Neural cell (in vitro differentiated cells): ENCODE measurements around the gene COL15A1. TPM values are rescaled to one million over a fixed set of nuclear protein-coding genes. Genes with fewer than 3 reads are reported as not detected.

ENCODE experiments used
- H2AFZ ChIP-seq: fragments of 200-600, 300-800 bp; sonication (generic), shearing (Covaris generic); 2 replicates; pipeline ENCODE4 v1.6.0; 2014; ENCODE audit warnings: low read depth, mild to moderate bottlenecking, antibody characterized with exemption, low read length, moderate library complexity
- H3F3A ChIP-seq: fragments of 200-600 bp; shearing (Covaris generic); 2 replicates; pipeline ENCODE4 v1.6.1; 2016; ENCODE audit warnings: mild to moderate bottlenecking, moderate library complexity, mixed read lengths, antibody characterized with exemption, low read length; ENCODE audit not compliant: insufficient read depth, poor library complexity, severe bottlenecking
- H3K27ac ChIP-seq: fragments of 200-600, 300-800 bp; sonication (generic), shearing (Covaris generic); 2 replicates; pipeline ENCODE4 v1.5.1; 2014; ENCODE audit warnings: mild to moderate bottlenecking, low read length, moderate library complexity
- H3K27me3 ChIP-seq: fragments of 300-800, 200-600 bp; sonication (generic), shearing (Covaris generic); 2 replicates; pipeline ENCODE4 v1.6.0; 2014; ENCODE audit warnings: mild to moderate bottlenecking, low read depth, low read length, moderate library complexity; ENCODE audit not compliant: insufficient read depth
- H3K36me3 ChIP-seq: fragments of 300-800, 200-600 bp; sonication (generic), shearing (Covaris generic); 2 replicates; pipeline ENCODE4 v1.5.1; 2014; ENCODE audit warnings: mild to moderate bottlenecking, antibody characterized with exemption, low read length, moderate library complexity; ENCODE audit not compliant: insufficient read depth
- H3K4me2 ChIP-seq: fragments of 300-800, 200-600 bp; sonication (generic), shearing (Covaris generic); 2 replicates; pipeline ENCODE4 v1.6.0; 2014; ENCODE audit warnings: mild to moderate bottlenecking, low read length
- H3K4me3 ChIP-seq: fragments of 300-800, 200-600 bp; sonication (generic), shearing (Covaris generic); 2 replicates; pipeline ENCODE4 v1.5.1; 2014; ENCODE audit warnings: mild to moderate bottlenecking, low read length, moderate library complexity
- H3K79me2 ChIP-seq: fragments of 200-600 bp; shearing (Covaris generic); replicated peaks from 2 replicates; pipeline ENCODE4 v1.6.0; 2014; ENCODE audit warnings: mild to moderate bottlenecking, low read length, moderate library complexity; ENCODE audit not compliant: insufficient read depth
- H3K9ac ChIP-seq: fragments of 300-800, 200-600 bp; sonication (generic), shearing (Covaris generic); 2 replicates; pipeline ENCODE4 v1.6.1; 2016; ENCODE audit warnings: mild to moderate bottlenecking, low read length, mixed read lengths
- H3K9me2 ChIP-seq: fragments of 200-600 bp; shearing (Covaris generic); 2 replicates; pipeline ENCODE4 v1.6.1; 2016; ENCODE audit warnings: mild to moderate bottlenecking, low read length, mixed read lengths; ENCODE audit not compliant: insufficient read depth
- H3K9me3 ChIP-seq: fragments of 200-600, 300-800 bp; sonication (generic), shearing (Covaris generic); 2 replicates; pipeline ENCODE4 v1.6.1; 2016; ENCODE audit warnings: mild to moderate bottlenecking, mixed run types, low read length, moderate library complexity, mixed read lengths
- H4K20me1 ChIP-seq: fragments of 200-600 bp; shearing (Covaris generic); 2 replicates; pipeline ENCODE4 v1.6.1; 2016; ENCODE audit warnings: mild to moderate bottlenecking, mixed run types; ENCODE audit not compliant: insufficient read depth
- CTCF ChIP-seq: fragments of 450-650 bp; IDR thresholded peaks from 2 replicates; pipeline ENCODE4 v1.5.1; 2014; ENCODE audit warnings: antibody characterized with exemption, mild to moderate bottlenecking, moderate library complexity; ENCODE audit not compliant: poor library complexity, severe bottlenecking
- EP300 ChIP-seq: fragments of 450-650 bp; conservative IDR thresholded peaks from 2 replicates; pipeline ENCODE4 v1.6.1; 2014; ENCODE audit warnings: antibody characterized with exemption, mild to moderate bottlenecking, moderate library complexity; ENCODE audit not compliant: poor library complexity, severe bottlenecking
- EZH2 ChIP-seq: fragments of 200-600, 300-800 bp; shearing (Covaris generic), sonication (generic); IDR thresholded peaks from 2 replicates; pipeline ENCODE4 v1.6.1; 2014; ENCODE audit warnings: antibody characterized with exemption, low read length, borderline replicate concordance, mild to moderate bottlenecking; ENCODE audit not compliant: insufficient read depth, poor library complexity, severe bottlenecking
- MXI1 ChIP-seq: fragments of 450-650 bp; conservative IDR thresholded peaks from 2 replicates; pipeline ENCODE4 v1.6.1; 2014; ENCODE audit warnings: antibody characterized with exemption, mild to moderate bottlenecking; ENCODE audit not compliant: poor library complexity, severe bottlenecking
- POLR2AphosphoS5 ChIP-seq: IDR thresholded peaks from 2 replicates; pipeline ENCODE4 v1.6.1; 2012
- RAD21 ChIP-seq: fragments of 450-650 bp; conservative IDR thresholded peaks from 2 replicates; pipeline ENCODE4 v1.6.1; 2014; ENCODE audit warnings: antibody characterized with exemption, mild to moderate bottlenecking, moderate library complexity
- REST ChIP-seq: IDR thresholded peaks from 2 replicates; pipeline ENCODE4 v1.6.1; 2012; ENCODE audit warnings: borderline replicate concordance
- SMC3 ChIP-seq: fragments of 450-650 bp; conservative IDR thresholded peaks from 2 replicates; pipeline ENCODE4 v1.6.1; 2014; ENCODE audit warnings: antibody characterized with exemption, mild to moderate bottlenecking, moderate library complexity; ENCODE audit not compliant: poor library complexity
- TAF1 ChIP-seq: IDR thresholded peaks from 2 replicates; pipeline ENCODE4 v1.6.1; 2012; ENCODE audit warnings: low read depth
- polyA plus RNA-seq: library from polyadenylated mRNA; depleted of rRNA; stranded (reverse); fragments of >200 nt; gene quantifications from 2 replicates; pipeline ENCODE4 v1.2.3, GENCODE V29; 2014

The COL15A1 gene
- polyA plus RNA-seq, 1 donor from 2014 or later: 2.8 TPM

- H4K20me1 ChIP-seq: no peaks in the 10 kb centered on the region
- H3K9me3 ChIP-seq: no peaks in the 10 kb centered on the region
- no peaks in the 10 kb centered on the region for H3K36me3 ChIP-seq
- H2AFZ ChIP-seq: no peak overlapping the region
- no peak overlapping the region for H3K9ac ChIP-seq
- H3K9me2 ChIP-seq: no peaks in the 10 kb centered on the region
- H3K27ac ChIP-seq: no peak overlapping the region
- no peak for TF ChIP-seq REST
- no peak for TF ChIP-seq TAF1
- TF ChIP-seq CTCF: no peak
- no peak for TF ChIP-seq EP300
- no peak for TF ChIP-seq MXI1
- no peak for TF ChIP-seq SMC3
- TF ChIP-seq RAD21: no peak
- no peak for TF ChIP-seq EZH2
- TF ChIP-seq POLR2AphosphoS5: no peak
- no peaks in the 10 kb centered on the region for H3K27me3 ChIP-seq
- no peaks in the 10 kb centered on the region for H3F3A ChIP-seq
- peak overlapping the region; percentile 90 for H3K4me3 ChIP-seq
- peaks cover 75% of the 10 kb centered on the region for H3K79me2 ChIP-seq
- H3K4me2 ChIP-seq: peak overlapping the region; percentile 16
These were observed 164.4 kb downstream of the COL15A1 start for GRCh38 chr9:99108131-99108530.

GRCh38 chr9:99109522-99109921 is 165.8 kb downstream of the COL15A1 start:
- no peak overlapping the region for H2AFZ ChIP-seq
- no peaks in the 10 kb centered on the region for H3K27me3 ChIP-seq
- H3K27ac ChIP-seq: no peak overlapping the region
- TF ChIP-seq EP300 (no peak), CTCF (no peak), REST (no peak), EZH2 (no peak), RAD21 (no peak), MXI1 (no peak), TAF1 (no peak), POLR2AphosphoS5 (no peak), SMC3 (no peak)
- H3F3A ChIP-seq: no peaks in the 10 kb centered on the region
- no peaks in the 10 kb centered on the region for H4K20me1 ChIP-seq
- peaks cover 89% of the 10 kb centered on the region for H3K79me2 ChIP-seq
- no peak overlapping the region for H3K4me2 ChIP-seq
- no peak overlapping the region for H3K9ac ChIP-seq
- H3K9me2 ChIP-seq: no peaks in the 10 kb centered on the region
- no peaks in the 10 kb centered on the region for H3K9me3 ChIP-seq
- H3K4me3 ChIP-seq: no peak overlapping the region
- no peaks in the 10 kb centered on the region for H3K36me3 ChIP-seq
